AG08395 (cell line): ENCODE measurements around the gene TTC33.
"Not testable (repeated sequence)": the region's sequence is repeated elsewhere in the genome, so short reads cannot be mapped to it uniquely, and the experiment has no call there.

Source experiments
- DNase-seq: peaks from one replicate; pipeline ENCODE4 v3.0.0; 2012; ENCODE audit warnings: mixed read lengths, low spot score

The TTC33 gene

GRCh38 chr5:40614923-40615585, 140.7 kb downstream of the TTC33 start:
- DNase-seq = no peak

DNA sequence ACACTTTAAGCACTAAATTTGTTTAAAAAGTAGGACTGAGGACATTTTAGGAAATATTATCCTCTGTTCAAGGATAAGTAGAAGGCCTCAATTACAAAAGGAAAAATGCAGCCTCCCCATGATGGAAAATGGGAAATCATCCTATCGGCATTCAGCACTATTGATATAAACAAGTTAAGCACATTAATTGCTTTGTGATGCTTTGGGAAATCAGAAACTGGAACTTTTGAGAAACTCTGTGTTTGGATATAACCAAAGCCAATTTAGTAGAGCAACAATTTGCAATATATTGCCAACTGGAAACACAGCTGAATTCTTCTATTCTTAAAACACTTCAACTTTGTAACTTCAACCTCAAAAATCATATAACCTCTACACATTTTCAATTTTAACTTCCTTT, 141.3 kb downstream of the TTC33 start:
- no peak for DNase-seq

GRCh38 chr5:40607202-40607601, 148.6 kb downstream of the TTC33 start:
- no peak for DNase-seq

GRCh38 chr5:40606077-40606765, 149.5 kb downstream of the TTC33 start:
- DNase-seq = no peak

GRCh38 chr5:40605295-40605958, 150.3 kb downstream of the TTC33 start:
- DNase-seq = no peak

DNA sequence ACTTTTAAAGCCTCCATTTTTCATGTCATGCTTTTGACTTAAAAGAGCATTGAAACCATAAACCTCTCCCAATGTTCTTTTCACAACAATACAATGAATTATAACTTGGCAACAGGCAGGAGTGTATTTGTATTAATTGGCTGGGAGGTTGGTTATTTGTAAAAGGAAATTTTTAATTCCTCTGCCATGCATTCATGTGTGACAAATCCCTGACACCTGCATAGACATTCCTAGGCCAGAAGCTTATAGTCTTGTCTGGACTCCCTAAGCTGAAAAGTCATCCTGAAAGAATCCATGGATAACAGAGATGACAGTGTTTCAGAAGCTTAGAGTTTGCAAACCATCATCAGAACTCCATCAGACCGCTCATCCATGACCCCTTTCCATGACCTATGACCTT, 152.4 kb downstream of the TTC33 start:
- DNase-seq = no peak

DNA sequence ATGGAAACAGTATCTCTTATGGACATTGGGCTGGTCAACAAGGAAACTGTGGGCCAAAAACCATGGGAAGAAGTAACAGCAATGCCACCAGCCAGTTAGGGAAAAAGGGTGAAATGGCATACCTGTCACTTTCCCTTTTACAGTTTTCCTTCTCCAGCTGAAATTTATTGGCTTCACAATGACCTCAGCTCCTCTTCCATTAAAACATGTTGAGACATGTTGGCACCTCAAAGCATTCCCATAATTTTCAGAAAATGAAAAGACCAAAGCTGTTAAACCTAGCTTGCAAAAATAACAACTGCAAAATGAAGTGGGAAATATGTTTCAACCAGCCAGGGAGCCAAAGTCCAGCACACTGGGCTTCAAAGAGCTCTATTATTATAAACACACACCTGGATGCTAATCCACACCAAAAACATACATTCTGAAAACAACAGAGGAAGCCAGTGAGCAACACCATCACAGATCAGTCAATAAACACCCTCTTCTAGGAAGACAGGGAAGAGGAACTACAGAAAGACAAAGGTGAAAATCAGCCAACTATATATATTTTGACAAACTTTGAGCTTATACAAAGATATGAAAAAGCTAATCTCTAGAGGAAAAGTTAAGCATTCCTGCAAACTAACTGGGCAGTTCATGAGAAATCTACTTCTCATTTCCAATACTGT, 154.4 kb downstream of the TTC33 start:
- DNase-seq = no peak

GRCh38 chr5:40600383-40600782, 155.4 kb downstream of the TTC33 start:
- DNase-seq = no peak

DNA sequence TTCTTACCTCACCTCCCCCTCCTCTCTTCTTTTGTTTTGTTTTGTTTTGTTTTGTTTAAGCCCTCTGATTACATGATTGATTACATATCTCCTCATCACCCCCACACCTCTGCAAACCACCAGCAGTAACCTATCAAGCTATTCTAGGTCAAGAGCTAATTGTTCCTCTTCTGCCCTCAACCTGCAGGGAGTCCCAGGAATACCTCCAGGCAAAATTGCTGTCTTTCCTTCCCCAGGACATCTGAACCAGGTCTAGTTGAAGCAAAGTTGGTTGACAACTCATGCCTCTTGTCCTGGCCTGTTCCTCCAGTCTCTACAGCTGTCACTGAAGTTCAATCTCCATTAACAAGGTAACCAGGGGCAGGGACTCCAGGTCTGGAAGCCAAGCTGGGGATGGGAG, 156.1 kb downstream of the TTC33 start:
- no peak for DNase-seq

- no peak for DNase-seq
Measured at GRCh38 chr5:40594811-40595210, 160.9 kb downstream of the TTC33 start.

DNA sequence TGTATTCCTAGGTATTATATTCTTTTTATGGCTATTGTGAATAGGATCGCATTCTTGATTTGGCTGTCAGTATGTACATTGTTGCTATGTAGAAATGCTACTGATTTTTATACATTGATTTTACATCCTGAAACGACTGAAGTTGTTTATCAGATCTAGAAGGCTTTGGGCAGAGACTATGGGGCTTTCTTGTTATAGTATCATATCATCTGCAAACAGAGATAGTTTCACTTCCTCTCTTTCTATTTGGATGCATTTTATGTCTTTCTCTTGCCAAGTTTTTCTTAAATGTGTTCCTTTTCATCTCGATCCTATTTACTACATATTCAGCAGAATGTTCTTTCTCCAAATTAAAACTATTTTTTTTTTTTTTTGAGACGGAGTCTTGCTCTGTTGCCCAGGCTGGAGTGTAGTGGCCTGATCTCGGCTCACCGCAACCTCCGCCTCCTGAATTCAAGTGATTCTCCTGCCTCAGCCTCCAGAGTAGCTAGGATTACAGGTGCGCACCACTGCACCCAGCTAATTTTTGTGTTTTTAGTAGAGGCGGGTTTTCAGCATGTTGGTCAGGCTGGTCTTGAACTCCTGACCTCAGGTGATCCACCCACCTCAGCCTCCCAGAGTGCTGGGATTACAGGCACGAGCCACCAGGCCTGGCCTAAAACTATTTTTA, 163.9 kb downstream of the TTC33 start:
- not testable (repeated sequence) for DNase-seq

GRCh38 chr5:40587376-40587775, 168.4 kb downstream of the TTC33 start:
- no peak for DNase-seq

DNA sequence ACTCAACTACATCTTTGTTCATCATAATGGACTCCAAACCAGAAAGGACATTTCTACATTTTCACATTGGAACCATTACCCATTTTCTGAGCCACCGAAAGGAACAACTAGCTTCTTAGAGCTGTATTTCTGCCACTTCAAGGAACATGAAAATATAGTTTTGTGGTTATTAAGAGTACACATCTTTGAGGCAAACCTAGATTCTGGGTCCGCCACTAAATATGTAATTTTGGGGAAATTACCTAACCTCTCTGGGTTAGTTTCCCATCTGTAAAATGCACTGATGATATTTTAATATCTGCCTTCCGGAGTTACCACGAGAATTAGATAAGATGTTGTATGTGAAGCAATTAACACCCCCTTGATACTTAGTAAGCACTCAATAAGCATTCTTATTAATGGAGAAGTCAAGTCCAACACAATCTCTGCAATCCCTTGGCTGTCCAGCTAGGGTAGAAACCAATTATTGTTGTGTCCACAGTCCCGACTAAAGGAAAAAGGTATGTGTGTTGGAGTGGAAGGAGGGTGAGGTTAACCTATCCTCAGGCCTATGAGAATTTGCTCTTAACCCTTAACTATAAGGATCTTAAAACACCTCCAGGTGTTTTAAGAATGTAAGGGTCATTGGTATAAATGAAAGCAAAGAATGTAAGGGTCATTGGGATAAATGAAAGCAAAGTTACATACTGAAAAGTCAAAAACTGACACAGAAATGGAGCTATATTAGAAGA, 170.1 kb downstream of the TTC33 start:
- DNase-seq = no peak

GRCh38 chr5:40584054-40584453, 171.7 kb downstream of the TTC33 start:
- DNase-seq = no peak

GRCh38 chr5:40578501-40579451, 177.0 kb downstream of the TTC33 start:
- no peak for DNase-seq

- no peak for DNase-seq
Measured at GRCh38 chr5:40577718-40578117, 178.0 kb downstream of the TTC33 start.

DNA sequence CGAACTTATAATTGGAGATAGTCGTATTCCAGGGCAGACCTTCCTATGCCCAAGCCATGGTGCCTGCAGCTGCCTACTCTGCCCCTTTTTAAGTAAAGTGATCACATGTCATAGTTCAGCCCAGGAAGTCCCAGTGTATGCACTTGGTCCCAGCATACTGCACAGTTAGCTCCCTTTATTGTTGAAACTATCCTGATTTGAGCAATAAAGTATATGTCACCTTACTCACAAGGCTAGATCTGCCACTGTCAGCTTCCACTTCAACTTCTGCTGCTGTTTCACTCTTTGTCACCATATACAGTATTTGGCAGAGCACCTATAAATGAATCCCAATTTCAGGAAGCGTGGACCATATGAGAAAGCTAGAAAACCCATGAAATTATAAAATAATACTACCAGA, 179.8 kb downstream of the TTC33 start:
- DNase-seq = no peak

GRCh38 chr5:40575411-40575810, 180.3 kb downstream of the TTC33 start:
- DNase-seq = no peak

DNA sequence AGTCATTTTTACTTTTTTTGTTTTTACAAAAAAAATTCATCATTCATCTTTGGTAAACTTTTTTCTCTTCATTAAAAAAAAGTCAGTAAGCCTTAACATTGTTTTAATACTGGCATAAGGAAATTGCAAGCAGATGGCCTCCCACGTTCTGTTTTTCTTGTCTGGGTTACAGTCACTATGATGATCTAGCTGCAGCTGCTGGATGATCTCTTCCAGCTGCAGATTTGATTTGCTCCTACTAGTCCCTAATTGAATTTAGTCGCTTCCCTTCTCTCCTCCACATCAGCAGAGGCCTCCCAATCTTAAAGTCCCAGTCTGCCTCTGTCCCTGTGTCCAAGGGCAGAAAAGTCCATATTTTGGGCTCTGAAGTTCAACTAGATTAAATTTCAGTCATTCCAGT, 182.8 kb downstream of the TTC33 start:
- DNase-seq = peak; percentile 76

- DNase-seq = no peak
Measured at GRCh38 chr5:40572391-40572790, 183.4 kb downstream of the TTC33 start.
